SK-N-SH (cell line): Measurements from ENCODE around the gene NANOS1. TPM values are rescaled to one million over a fixed set of nuclear protein-coding genes. Genes with fewer than 3 reads are reported as not detected.

Source experiments
- CTCF ChIA-PET: fragments of 300-600, 350-600 bp; formaldehyde crosslinking; extraction: SDS; loops from one replicate; lab custom pipeline; 2021; lab: Yijun Ruan, JAX
- POLR2A ChIA-PET: fragments of 350-600 bp; sonication (Branson Sonifier 250); formaldehyde crosslinking; extraction: SDS; loops from one replicate; lab custom pipeline; 2020; ENCODE audit warnings: antibody characterized with exemption, inconsistent platforms; lab: Yijun Ruan, JAX
- DNase-seq: peaks from one replicate; pipeline ENCODE4 v3.0.0; 2012
- H2AFZ ChIP-seq: fragments of 200-600 bp; sonication (generic); 2 replicates; pipeline ENCODE4 v1.8.1; 2016; ENCODE audit warnings: antibody characterized with exemption, mild to moderate bottlenecking, low read depth
- H3F3A ChIP-seq: fragments of 200-600 bp; sonication (generic); replicated peaks from 2 replicates; pipeline ENCODE3; 2016; ENCODE audit warnings: antibody characterized with exemption, mild to moderate bottlenecking; ENCODE audit not compliant: insufficient read depth
- H3K27ac ChIP-seq, 2 experiments: fragments of 200-500 bp in 1 of 2; fragments of 200-600 bp in 1 of 2; sonication (Bioruptor generic) in 1 of 2; sonication (generic), shearing (Covaris generic) in 1 of 2; 2 replicates each; pipeline versions ENCODE4 v1.5.1 to v1.6.1; 2014 to 2016; ENCODE audit warnings: low read depth in 2 of 2, inconsistent platforms in 1 of 2, low read length in 1 of 2, mild to moderate bottlenecking in 1 of 2, mixed read lengths in 1 of 2
- H3K27me3 ChIP-seq: fragments of 200-600 bp; sonication (generic), shearing (Covaris generic); 2 replicates; pipeline ENCODE4 v1.6.1; 2016; ENCODE audit warnings: mixed run types; ENCODE audit not compliant: insufficient read depth
- H3K36me3 ChIP-seq, 2 experiments: fragments of 200-500 bp in 1 of 2; fragments of 200-600 bp in 1 of 2; sonication (Bioruptor generic) in 1 of 2; sonication (generic) in 1 of 2; replicated peaks in 1 of 2; 2 replicates each; pipeline versions ENCODE3 to v1.5.1; 2014 to 2016; ENCODE audit warnings: low read length in 1 of 2, mild to moderate bottlenecking in 1 of 2; ENCODE audit not compliant: insufficient read depth in 2 of 2, control insufficient read depth in 1 of 2
- H3K4me1 ChIP-seq, 2 experiments: fragments of 200-500 bp in 1 of 2; fragments of 200-600 bp in 1 of 2; sonication (Bioruptor generic) in 1 of 2; sonication (generic), shearing (Covaris generic) in 1 of 2; 2 replicates each; pipeline versions ENCODE4 v1.5.1 to v1.6.1; 2014 to 2016; ENCODE audit warnings: low read depth in 1 of 2, low read length in 1 of 2, mixed run types in 1 of 2; ENCODE audit not compliant: insufficient read depth in 2 of 2, control insufficient read depth in 1 of 2
- H3K4me2 ChIP-seq: fragments of 200-600 bp; sonication (generic), shearing (Covaris generic); 2 replicates; pipeline ENCODE4 v1.6.1; 2017; ENCODE audit warnings: mixed run types
- H3K4me3 ChIP-seq, 2 experiments: fragments of 200-500 bp in 1 of 2; fragments of 200-600 bp in 1 of 2; sonication (Bioruptor generic) in 1 of 2; sonication (generic), shearing (Covaris generic) in 1 of 2; 2 replicates each; pipeline versions ENCODE4 v1.5.1 to v1.8.1; 2014 to 2016; ENCODE audit warnings: low read depth in 2 of 2, inconsistent platforms in 1 of 2, low read length in 1 of 2, mild to moderate bottlenecking in 1 of 2, mixed read lengths in 1 of 2, moderate library complexity in 1 of 2
- H3K79me2 ChIP-seq: fragments of 200-600 bp; sonication (generic); 2 replicates; pipeline ENCODE4 v1.8.1; 2017; ENCODE audit warnings: mild to moderate bottlenecking; ENCODE audit not compliant: insufficient read depth
- H3K9ac ChIP-seq: fragments of 200-600 bp; sonication (generic); 2 replicates; pipeline ENCODE4 v1.6.1; 2017; ENCODE audit warnings: mixed run types
- H3K9me2 ChIP-seq: fragments of 200-600 bp; sonication (generic); 2 replicates; pipeline ENCODE4 v1.6.1; 2017; ENCODE audit warnings: mixed run types
- H3K9me3 ChIP-seq: fragments of 200-600 bp; sonication (generic); 2 replicates; pipeline ENCODE4 v1.6.1; 2017; ENCODE audit warnings: mixed run types, mild to moderate bottlenecking, moderate library complexity
- H4K20me1 ChIP-seq: fragments of 200-600 bp; sonication (generic); 2 replicates; pipeline ENCODE4 v1.6.1; 2017; ENCODE audit warnings: mild to moderate bottlenecking, mixed run types; ENCODE audit not compliant: insufficient read depth
- EZH2phosphoT487 ChIP-seq: fragments of 200-600 bp; sonication (generic); IDR thresholded peaks from 2 replicates; pipeline ENCODE4 v1.6.1; 2017; ENCODE audit warnings: low read depth, mixed run types, mild to moderate bottlenecking, antibody characterized with exemption, moderate library complexity, borderline replicate concordance
- FOXM1 ChIP-seq: IDR thresholded peaks from 2 replicates; pipeline ENCODE4 v1.4.0; 2012; ENCODE audit warnings: low read depth, mild to moderate bottlenecking
- JUND ChIP-seq: IDR thresholded peaks from 2 replicates; pipeline ENCODE4 v1.4.0; 2012
- MEF2A ChIP-seq: IDR thresholded peaks from 2 replicates; pipeline ENCODE4 v1.4.0; 2012; ENCODE audit warnings: low read depth, borderline replicate concordance
- MXI1 ChIP-seq: IDR thresholded peaks from 2 replicates; pipeline ENCODE4 v1.6.1; 2012; ENCODE audit warnings: mild to moderate bottlenecking, low read depth, low read length, improper control_type of control experiment
- POLR2AphosphoS5 ChIP-seq: IDR thresholded peaks from 2 replicates; pipeline ENCODE4 v1.6.1; 2012; ENCODE audit warnings: low read depth, low read length
- RFX5 ChIP-seq: IDR thresholded peaks from 2 replicates; pipeline ENCODE4 v1.6.1; 2012; ENCODE audit warnings: mild to moderate bottlenecking, improper control_type of control experiment, low read length
- SIN3A ChIP-seq: IDR thresholded peaks from 2 replicates; pipeline ENCODE4 v1.6.1; 2012; ENCODE audit warnings: low read depth, mild to moderate bottlenecking, low read length, moderate library complexity, borderline replicate concordance
- SMC3 ChIP-seq: IDR thresholded peaks from 2 replicates; pipeline ENCODE4 v1.6.1; 2012; ENCODE audit warnings: low read depth, low read length, improper control_type of control experiment
- TEAD4 ChIP-seq: IDR thresholded peaks from 2 replicates; pipeline ENCODE4 v1.4.0; 2012; ENCODE audit warnings: mild to moderate bottlenecking, borderline replicate concordance; ENCODE audit not compliant: insufficient read depth
- WGBS: methylation state at CpG from one replicate; pipeline ENCODE4 v1.1.6; 2017; ENCODE audit warnings: low lambda C conversion rate; 5-methylcytosine and 5-hydroxymethylcytosine counted together
- polyA plus RNA-seq, 3 experiments: library from polyadenylated mRNA; depleted of rRNA; stranded (reverse); fragments of >200 nt; gene quantifications; 2 replicates each; pipeline ENCODE4 v1.2.3, GENCODE V29; 2012

Gene NANOS1
- polyA plus RNA-seq, 1 of the 3 experiments (the other 2 are of a cell fraction) = 0.81 TPM

GRCh38 chr10:119001717-119002500, 27.6 kb upstream of the NANOS1 start:
- Histone ChIP-seq H3K79me2 (no peaks in the 10 kb centered on the region), H4K20me1 (peaks cover 12% of the 10 kb centered on the region), H3K9me2 (no peaks in the 10 kb centered on the region), H3K4me2 (no peak overlapping the region), H3K4me1 (peaks cover 8 to 11% of the 10 kb centered on the region in 2 experiments; a peak in 1 of 4 replicates), H3K36me3 (no peaks in the 10 kb centered on the region), H3K27ac (no peak overlapping the region), H3K4me3 (no peak overlapping the region), H3K27me3 (peaks cover 5% of the 10 kb centered on the region; the same call in 1 of the 2 replicates), H3K9ac (no peak overlapping the region), H3K9me3 (no peaks in the 10 kb centered on the region), H2AFZ (no peak overlapping the region), H3F3A (peaks cover 13% of the 10 kb centered on the region)
- ChIA-PET POLR2A (no interaction called here), CTCF (no interaction called here)
- no peak for TF ChIP-seq SMC3
- TF ChIP-seq MEF2A = no peak
- no peak for TF ChIP-seq JUND
- TF ChIP-seq RFX5 = no peak
- DNase-seq = no peak
- 80% methylated on average over 10 of the region's 10 CpGs for WGBS

- no peaks in the 10 kb centered on the region for H3K79me2 ChIP-seq
- POLR2A ChIA-PET = no interaction called here
- H3K36me3 ChIP-seq = no peaks in the 10 kb centered on the region
- WGBS = 100% methylated on average over 1 of the region's 7 CpGs
- CTCF ChIA-PET = no interaction called here
- no peak for TF ChIP-seq POLR2AphosphoS5
- no peak for TF ChIP-seq RFX5
- no peak for TF ChIP-seq TEAD4
- TF ChIP-seq MXI1 = no peak
- TF ChIP-seq SIN3A = no peak
- no peak for TF ChIP-seq FOXM1
- no peak for TF ChIP-seq EZH2phosphoT487
- no peak overlapping the region for H3K4me2 ChIP-seq
- no peak overlapping the region for H3K27ac ChIP-seq
- peaks cover 5% of the 10 kb centered on the region; the same call in 1 of the 2 replicates for H3K27me3 ChIP-seq
- no peaks in the 10 kb centered on the region for H3K9me3 ChIP-seq
- H3F3A ChIP-seq = peaks cover 23% of the 10 kb centered on the region
- DNase-seq = no peak
- H3K4me3 ChIP-seq = no peak overlapping the region
- no peak overlapping the region for H2AFZ ChIP-seq
- peaks cover 16% of the 10 kb centered on the region for H4K20me1 ChIP-seq
- H3K9me2 ChIP-seq = no peaks in the 10 kb centered on the region
- no peak overlapping the region for H3K9ac ChIP-seq
- H3K4me1 ChIP-seq = peaks cover 8 to 11% of the 10 kb centered on the region in 2 experiments; a peak in 1 of 4 replicates
Measured at GRCh38 chr10:119003572-119004289, 25.8 kb upstream of the NANOS1 start.
